ENCODE measurements around the gene SPPL2B.
"Not testable (repeated sequence)": the region's sequence is repeated elsewhere in the genome, so short reads cannot be mapped to it uniquely, and the experiment has no call there.

SPPL2B gene

GRCh38 chr19:2328401-2329148, at the start of gene SPPL2B, which contains the start of gene LSM7:
SPPL2B (plus strand) TSS chr19:2328684; CDS start chr19:2328710, 26 bp downstream.
LSM7 (minus strand) TSS chr19:2328586; CDS start chr19:2328566, 20 bp downstream.
- H3K36me3 Mint-ChIP-seq (ENCODE audit: low read depth), result peaks cover 25% of the 10 kb centered on the region
- peaks cover 80% of the 10 kb centered on the region for H3K4me1 Mint-ChIP-seq (ENCODE audit: low read depth)
- H3K4me3 Mint-ChIP-seq, result peak within 1 kb of the TSS; percentile 100
- no peaks in the 10 kb centered on the region for H3K9me3 Mint-ChIP-seq
- H3K27ac Mint-ChIP-seq, result peak within 1 kb of the TSS; percentile 100
- no peaks in the 10 kb centered on the region for H3K27me3 Mint-ChIP-seq

- Mint-ChIP-seq H3K9me3 (no peaks in the 10 kb centered on the region), H3K4me3 (no peak overlapping the region), H3K36me3 (ENCODE audit: low read depth) (no peaks in the 10 kb centered on the region), H3K27ac (no peak overlapping the region), H3K27me3 (no peaks in the 10 kb centered on the region), H3K4me1 (ENCODE audit: low read depth) (peaks cover 17% of the 10 kb centered on the region)
Measured at GRCh38 chr19:2280633-2281264, 47.7 kb upstream of the SPPL2B start.

- not testable (repeated sequence) for H3K27me3 Mint-ChIP-seq; H3K9me3 Mint-ChIP-seq; H3K27ac Mint-ChIP-seq; H3K36me3 Mint-ChIP-seq (ENCODE audit: low read depth)
- Mint-ChIP-seq H3K4me3 (peak overlapping the region; percentile 43), H3K4me1 (ENCODE audit: low read depth) (peaks cover 17% of the 10 kb centered on the region)
Measured at GRCh38 chr19:2281265-2282061, 47.0 kb upstream of the SPPL2B start.

- peak within 1 kb of the TSS; percentile 43 for H3K4me3 Mint-ChIP-seq
- H3K36me3 Mint-ChIP-seq (ENCODE audit: low read depth), result no peaks in the 10 kb centered on the region
- H3K27ac Mint-ChIP-seq, result peak within 1 kb of the TSS; percentile 45
- no peaks in the 10 kb centered on the region for H3K27me3 Mint-ChIP-seq
- H3K4me1 Mint-ChIP-seq (ENCODE audit: low read depth), result peaks cover 17% of the 10 kb centered on the region
- no peaks in the 10 kb centered on the region for H3K9me3 Mint-ChIP-seq
Measured at GRCh38 chr19:2282062-2282861, 46.2 kb upstream of the SPPL2B start, which contains the start of gene PEAK3. PEAK3 (minus strand) TSS chr19:2282175; CDS start chr19:2280931, 1,244 bp downstream.

- Mint-ChIP-seq H3K27ac (peak overlapping the region; percentile 45), H3K9me3 (no peaks in the 10 kb centered on the region)
Measured at GRCh38 chr19:2282862-2283237, 45.6 kb upstream of the SPPL2B start.

GRCh38 chr19:2283835-2284507, 44.5 kb upstream of the SPPL2B start:
- Mint-ChIP-seq H3K36me3 (ENCODE audit: low read depth) (no peaks in the 10 kb centered on the region), H3K27me3 (peaks cover 4% of the 10 kb centered on the region), H3K4me1 (ENCODE audit: low read depth) (peaks cover 28% of the 10 kb centered on the region), H3K9me3 (no peaks in the 10 kb centered on the region), H3K27ac (no peak overlapping the region), H3K4me3 (no peak overlapping the region)

More at GRCh38 chr19:2282862-2283237, 45.6 kb upstream of the SPPL2B start:
- Mint-ChIP-seq H3K27me3 (no peaks in the 10 kb centered on the region), H3K4me1 (ENCODE audit: low read depth) (peaks cover 17% of the 10 kb centered on the region), H3K4me3 (no peak overlapping the region), H3K36me3 (ENCODE audit: low read depth) (no peaks in the 10 kb centered on the region)

- Mint-ChIP-seq H3K9me3 (no peaks in the 10 kb centered on the region), H3K4me1 (ENCODE audit: low read depth) (peaks cover 43% of the 10 kb centered on the region), H3K36me3 (ENCODE audit: low read depth) (no peaks in the 10 kb centered on the region), H3K27me3 (peaks cover 7% of the 10 kb centered on the region), H3K27ac (no peak overlapping the region), H3K4me3 (no peak overlapping the region)
Measured at GRCh38 chr19:2286402-2287140, 41.9 kb upstream of the SPPL2B start.

GRCh38 chr19:2287585-2288337, 40.7 kb upstream of the SPPL2B start:
- no peak overlapping the region for H3K4me3 Mint-ChIP-seq
- no peaks in the 10 kb centered on the region for H3K36me3 Mint-ChIP-seq (ENCODE audit: low read depth)
- no peaks in the 10 kb centered on the region for H3K9me3 Mint-ChIP-seq
- H3K27me3 Mint-ChIP-seq, result peaks cover 7% of the 10 kb centered on the region
- H3K4me1 Mint-ChIP-seq (ENCODE audit: low read depth), result peaks cover 33% of the 10 kb centered on the region
- no peak overlapping the region for H3K27ac Mint-ChIP-seq

- Mint-ChIP-seq H3K4me3 (peak overlapping the region; percentile 76), H3K9me3 (no peaks in the 10 kb centered on the region), H3K27ac (peak overlapping the region; percentile 61), H3K36me3 (ENCODE audit: low read depth) (no peaks in the 10 kb centered on the region), H3K27me3 (peaks cover 7% of the 10 kb centered on the region), H3K4me1 (ENCODE audit: low read depth) (peaks cover 31% of the 10 kb centered on the region)
Measured at GRCh38 chr19:2288338-2288817, 40.1 kb upstream of the SPPL2B start.

- H3K4me1 Mint-ChIP-seq (ENCODE audit: low read depth), result peaks cover 34% of the 10 kb centered on the region
- H3K9me3 Mint-ChIP-seq, result no peaks in the 10 kb centered on the region
- H3K36me3 Mint-ChIP-seq (ENCODE audit: low read depth), result no peaks in the 10 kb centered on the region
- H3K4me3 Mint-ChIP-seq, result peak overlapping the region; percentile 76
- H3K27ac Mint-ChIP-seq, result peak overlapping the region; percentile 79
- peaks cover 7% of the 10 kb centered on the region for H3K27me3 Mint-ChIP-seq
Measured at GRCh38 chr19:2288818-2289713, 39.4 kb upstream of the SPPL2B start.

GRCh38 chr19:2289714-2290435, 38.6 kb upstream of the SPPL2B start:
- H3K27me3 Mint-ChIP-seq, result peaks cover 7% of the 10 kb centered on the region
- H3K27ac Mint-ChIP-seq, result no peak overlapping the region
- H3K36me3 Mint-ChIP-seq (ENCODE audit: low read depth), result no peaks in the 10 kb centered on the region
- no peaks in the 10 kb centered on the region for H3K9me3 Mint-ChIP-seq
- peak overlapping the region; percentile 76 for H3K4me3 Mint-ChIP-seq
- peaks cover 36% of the 10 kb centered on the region for H3K4me1 Mint-ChIP-seq (ENCODE audit: low read depth)
